RWPE2 (cell line): Measurements from ENCODE around the gene ATP10A.

ENCODE experiments used
- ATAC-seq: fragments of 200-7000 bp; cut with Tn5 transposase; 3 replicates; pipeline ENCODE4 v1.9.1; 2021; ENCODE audit warnings: low read depth
- DNase-seq: peaks from one replicate; pipeline ENCODE4 v3.0.0-alpha.2; 2020; ENCODE audit warnings: low spot score
- H3K27ac ChIP-seq: fragments of 450-650 bp; 2 replicates; pipeline ENCODE4 v1.5.1; 2017; ENCODE audit warnings: mild to moderate bottlenecking; ENCODE audit not compliant: poor library complexity, severe bottlenecking
- H3K27me3 ChIP-seq: fragments of 250-450 bp; sonication (Bioruptor Pico); 2 replicates; pipeline ENCODE4 v1.5.1; 2021; ENCODE audit warnings: mild to moderate bottlenecking, moderate library complexity; ENCODE audit not compliant: insufficient read depth, poor library complexity, severe bottlenecking
- H3K36me3 ChIP-seq: fragments of 250-450 bp; sonication (Bioruptor Pico); 2 replicates; pipeline ENCODE4 v1.5.1; 2020; ENCODE audit warnings: low read depth, mild to moderate bottlenecking, moderate library complexity
- H3K4me1 ChIP-seq: fragments of 250-450 bp; sonication (Bioruptor Pico); 2 replicates; pipeline ENCODE4 v1.5.1; 2021; ENCODE audit warnings: mild to moderate bottlenecking, moderate library complexity; ENCODE audit not compliant: insufficient read depth, poor library complexity, severe bottlenecking
- H3K4me3 ChIP-seq: fragments of 250-450 bp; sonication (Bioruptor Pico); 2 replicates; pipeline ENCODE4 v1.5.1; 2021; ENCODE audit warnings: mild to moderate bottlenecking, moderate library complexity; ENCODE audit not compliant: severe bottlenecking
- H3K9me3 ChIP-seq: fragments of 250-450 bp; sonication (Bioruptor Pico); 2 replicates; pipeline ENCODE4 v1.5.1; 2021; ENCODE audit warnings: mild to moderate bottlenecking, moderate library complexity; ENCODE audit not compliant: severe bottlenecking
- TF ChIP-seq, protein P1 (sequence below): fragments of 450-650 bp; IDR thresholded peaks from one replicate; pipeline ENCODE4 v1.5.1; 2017; ENCODE audit warnings: mild to moderate bottlenecking, moderate library complexity; ENCODE audit not compliant: poor library complexity, severe bottlenecking

Gene ATP10A

GRCh38 chr15:25713736-25714537, 149.2 kb downstream of the ATP10A start:
- no peaks in the 10 kb centered on the region for H3K27me3 ChIP-seq
- DNase-seq (peak; percentile 69), ATAC-seq (no peak)
- H3K36me3 ChIP-seq = no peaks in the 10 kb centered on the region
- H3K4me3 ChIP-seq = no peak overlapping the region
- H3K27ac ChIP-seq = no peak overlapping the region
- H3K4me1 ChIP-seq = no peaks in the 10 kb centered on the region
- TF ChIP-seq, protein P1, sequence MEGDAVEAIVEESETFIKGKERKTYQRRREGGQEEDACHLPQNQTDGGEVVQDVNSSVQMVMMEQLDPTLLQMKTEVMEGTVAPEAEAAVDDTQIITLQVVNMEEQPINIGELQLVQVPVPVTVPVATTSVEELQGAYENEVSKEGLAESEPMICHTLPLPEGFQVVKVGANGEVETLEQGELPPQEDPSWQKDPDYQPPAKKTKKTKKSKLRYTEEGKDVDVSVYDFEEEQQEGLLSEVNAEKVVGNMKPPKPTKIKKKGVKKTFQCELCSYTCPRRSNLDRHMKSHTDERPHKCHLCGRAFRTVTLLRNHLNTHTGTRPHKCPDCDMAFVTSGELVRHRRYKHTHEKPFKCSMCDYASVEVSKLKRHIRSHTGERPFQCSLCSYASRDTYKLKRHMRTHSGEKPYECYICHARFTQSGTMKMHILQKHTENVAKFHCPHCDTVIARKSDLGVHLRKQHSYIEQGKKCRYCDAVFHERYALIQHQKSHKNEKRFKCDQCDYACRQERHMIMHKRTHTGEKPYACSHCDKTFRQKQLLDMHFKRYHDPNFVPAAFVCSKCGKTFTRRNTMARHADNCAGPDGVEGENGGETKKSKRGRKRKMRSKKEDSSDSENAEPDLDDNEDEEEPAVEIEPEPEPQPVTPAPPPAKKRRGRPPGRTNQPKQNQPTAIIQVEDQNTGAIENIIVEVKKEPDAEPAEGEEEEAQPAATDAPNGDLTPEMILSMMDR = no peak
- no peaks in the 10 kb centered on the region for H3K9me3 ChIP-seq

DNA sequence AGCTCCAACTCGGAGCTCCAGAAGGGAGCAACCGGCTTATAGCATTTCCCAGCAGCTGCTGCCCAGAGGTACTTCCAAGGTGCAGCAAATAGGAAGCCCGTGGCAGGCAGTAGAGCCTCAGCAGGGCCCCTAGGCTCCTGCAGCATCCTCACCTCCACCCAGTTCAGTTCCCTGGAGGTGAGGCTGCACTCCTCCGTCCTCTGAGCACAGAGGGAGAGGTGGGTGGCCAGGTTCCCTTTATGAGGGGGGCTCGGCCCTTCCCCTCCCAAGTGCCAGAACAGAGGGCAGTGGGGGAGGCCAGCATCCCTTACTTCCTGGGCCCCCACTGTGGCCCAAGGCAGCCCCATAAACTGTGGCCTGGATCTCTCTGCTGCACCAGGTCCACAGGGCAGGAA, 150.2 kb downstream of the ATP10A start:
- no peaks in the 10 kb centered on the region for H3K27me3 ChIP-seq
- TF ChIP-seq, protein P1 = no peak
- no peaks in the 10 kb centered on the region for H3K9me3 ChIP-seq
- H3K27ac ChIP-seq = no peak overlapping the region
- H3K4me3 ChIP-seq = no peak overlapping the region
- no peaks in the 10 kb centered on the region for H3K4me1 ChIP-seq
- ATAC-seq = no peak
- peak; percentile 31 for DNase-seq
- no peaks in the 10 kb centered on the region for H3K36me3 ChIP-seq

DNA sequence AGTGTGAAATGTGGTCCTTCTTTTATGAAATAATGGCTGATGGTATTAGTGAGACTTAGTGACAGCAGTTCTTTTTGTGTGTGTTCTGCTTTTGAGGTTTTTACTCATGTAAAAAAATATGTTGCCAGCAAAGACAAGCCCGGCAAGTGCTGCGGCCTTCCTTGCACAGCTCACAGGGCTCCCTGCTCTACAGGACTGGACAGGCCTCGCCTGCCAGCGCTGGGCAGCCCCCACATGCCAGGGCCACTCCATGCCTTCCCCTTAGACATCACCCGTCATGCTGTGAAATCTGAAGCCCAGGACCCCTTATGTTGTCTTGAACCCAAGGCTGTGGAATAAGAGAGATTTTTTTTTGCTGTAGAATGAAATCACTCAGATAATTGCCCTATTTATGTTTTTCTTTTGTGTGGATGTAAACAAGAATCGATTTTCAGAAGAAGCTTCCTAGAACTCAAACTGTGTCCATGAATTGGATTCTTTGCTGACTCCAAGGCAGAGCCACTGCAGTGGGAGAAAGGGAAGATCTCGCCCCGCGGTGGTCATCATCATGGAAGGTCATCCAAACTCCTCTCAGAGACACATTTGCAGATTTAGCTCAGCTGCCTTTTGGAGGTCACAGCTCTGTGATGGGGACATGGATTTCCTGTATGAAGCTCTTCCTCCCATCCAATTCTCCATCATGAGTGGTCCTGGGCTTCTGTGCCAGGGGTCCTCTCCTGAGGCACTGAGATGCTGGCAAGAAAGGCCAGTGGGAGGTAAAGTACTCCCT, 150.8 kb downstream of the ATP10A start:
- Histone ChIP-seq H3K4me1 (no peaks in the 10 kb centered on the region), H3K27me3 (no peaks in the 10 kb centered on the region), H3K9me3 (no peaks in the 10 kb centered on the region), H3K36me3 (no peaks in the 10 kb centered on the region), H3K4me3 (no peak overlapping the region), H3K27ac (no peak overlapping the region)
- peak; percentile 44 for DNase-seq
- TF ChIP-seq, protein P1 = no peak
- ATAC-seq = no peak

DNA sequence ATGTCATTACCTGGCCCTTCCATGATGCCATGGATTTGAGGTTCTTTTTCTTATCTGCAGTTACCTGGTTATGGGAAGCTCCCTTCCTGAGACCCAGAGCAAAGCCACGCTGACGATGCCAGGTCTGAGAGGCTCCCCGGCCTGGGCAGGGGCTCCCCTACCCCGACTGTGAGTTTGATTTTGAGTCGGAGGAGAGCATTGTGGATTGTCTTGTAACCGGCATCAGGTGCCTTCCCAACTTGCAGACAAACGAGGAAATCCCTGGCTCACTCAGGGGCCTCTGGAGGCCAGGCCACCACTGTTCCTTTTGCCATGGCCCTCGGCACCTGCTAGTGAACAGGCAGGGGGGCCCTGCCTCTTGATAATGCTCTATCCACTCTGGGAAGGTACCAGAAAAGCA, 151.4 kb downstream of the ATP10A start:
- DNase-seq (peak; percentile 33), ATAC-seq (no peak)
- Histone ChIP-seq H3K36me3 (no peaks in the 10 kb centered on the region), H3K4me1 (no peaks in the 10 kb centered on the region), H3K27me3 (no peaks in the 10 kb centered on the region), H3K27ac (no peak overlapping the region), H3K9me3 (no peaks in the 10 kb centered on the region), H3K4me3 (no peak overlapping the region)
- TF ChIP-seq, protein P1 = no peak

GRCh38 chr15:25711164-25711563, 152.0 kb downstream of the ATP10A start:
- DNase-seq (peak; percentile 51), ATAC-seq (no peak)
- no peak overlapping the region for H3K4me3 ChIP-seq
- no peaks in the 10 kb centered on the region for H3K27me3 ChIP-seq
- H3K36me3 ChIP-seq = no peaks in the 10 kb centered on the region
- TF ChIP-seq, protein P1 = no peak
- H3K4me1 ChIP-seq = no peaks in the 10 kb centered on the region
- no peaks in the 10 kb centered on the region for H3K9me3 ChIP-seq
- no peak overlapping the region for H3K27ac ChIP-seq
